ENCODE measurements around the gene ERF. TPM values are rescaled to one million over a fixed set of nuclear protein-coding genes. Genes with fewer than 3 reads are reported as not detected.

ERF gene
- total RNA-seq, 2 donors from 2014 or later = 33.9 to 121 TPM

GRCh38 chr19:42232435-42232834, 22.5 kb downstream of the ERF start:
- Histone ChIP-seq H3K27ac (no peak overlapping the region), H3K9me3 (no peaks in the 10 kb centered on the region), H3K4me3 (no peak overlapping the region), H3K27me3 (replicated peaks; ENCODE audit: insufficient read depth) (no peaks in the 10 kb centered on the region), H3K36me3 (peaks cover 0 to 9% of the 10 kb centered on the region in 2 donors), H3K4me1 (replicated peaks) (no peaks in the 10 kb centered on the region)
- no peak for TF ChIP-seq CTCF (IDR thresholded peaks at IDR 0.05)
- no peak for TF ChIP-seq POLR2A (IDR thresholded peaks at IDR 0.05)
- intact Hi-C loops (cut with DNase I) = no loop called here
- WGBS = 95% methylated on average over 10 of the region's 10 CpGs
- DNase-seq (ENCODE audit: low spot score) = no peak

GRCh38 chr19:42230571-42230970, 24.4 kb downstream of the ERF start:
- peaks cover 10 to 16% of the 10 kb centered on the region in 2 donors for H3K36me3 ChIP-seq

GRCh38 chr19:42229855-42230351, 25.0 kb downstream of the ERF start:
- Histone ChIP-seq H3K9me3 (no peaks in the 10 kb centered on the region), H3K4me1 (replicated peaks) (no peaks in the 10 kb centered on the region), H3K36me3 (peaks cover 16 to 17% of the 10 kb centered on the region in 2 donors), H3K27me3 (replicated peaks; ENCODE audit: insufficient read depth) (no peaks in the 10 kb centered on the region), H3K4me3 (no peak overlapping the region), H3K27ac (no peak overlapping the region)
- DNase-seq (ENCODE audit: low spot score) = no peak
- WGBS = 35% methylated on average over 8 of the region's 8 CpGs
- intact Hi-C loops (cut with DNase I) = no loop called here
- no peak for TF ChIP-seq POLR2A (IDR thresholded peaks at IDR 0.05)
- TF ChIP-seq POLR2AphosphoS5 (IDR thresholded peaks at IDR 0.05) = no peak
- no peak for TF ChIP-seq CTCF (IDR thresholded peaks at IDR 0.05)

More at GRCh38 chr19:42230571-42230970, 24.4 kb downstream of the ERF start:
- no peak overlapping the region for H3K4me3 ChIP-seq
- 79% methylated on average over 4 of the region's 4 CpGs for WGBS
- H3K9me3 ChIP-seq = no peaks in the 10 kb centered on the region
- no peaks in the 10 kb centered on the region for H3K27me3 ChIP-seq (replicated peaks; ENCODE audit: insufficient read depth)
- H3K27ac ChIP-seq = no peak overlapping the region
- TF ChIP-seq CTCF (IDR thresholded peaks at IDR 0.05) (no peak), POLR2A (IDR thresholded peaks at IDR 0.05) (no peak), POLR2AphosphoS5 (IDR thresholded peaks at IDR 0.05) (no peak)
- intact Hi-C loops (cut with DNase I) = no loop called here
- no peaks in the 10 kb centered on the region for H3K4me1 ChIP-seq (replicated peaks)
- no peak for DNase-seq (ENCODE audit: low spot score)

GRCh38 chr19:42229301-42229854, 25.6 kb downstream of the ERF start:
- Histone ChIP-seq H3K4me3 (no peak overlapping the region), H3K9me3 (no peaks in the 10 kb centered on the region), H3K36me3 (peaks cover 16 to 22% of the 10 kb centered on the region in 2 donors), H3K27me3 (replicated peaks; ENCODE audit: insufficient read depth) (no peaks in the 10 kb centered on the region), H3K27ac (no peak overlapping the region), H3K4me1 (replicated peaks) (no peaks in the 10 kb centered on the region)
- 69% methylated on average over 4 of the region's 4 CpGs for WGBS
- DNase-seq (ENCODE audit: low spot score) = no peak
- intact Hi-C loops (cut with DNase I) = no loop called here
- TF ChIP-seq POLR2AphosphoS5 (IDR thresholded peaks at IDR 0.05) = no peak
- no peak for TF ChIP-seq POLR2A (IDR thresholded peaks at IDR 0.05)
- no peak for TF ChIP-seq CTCF (IDR thresholded peaks at IDR 0.05)

GRCh38 chr19:42228641-42229040, 26.3 kb downstream of the ERF start:
- intact Hi-C loops (cut with DNase I) = no loop called here
- Histone ChIP-seq H3K27ac (no peak overlapping the region), H3K36me3 (peaks cover 12 to 25% of the 10 kb centered on the region in 2 donors), H3K9me3 (no peaks in the 10 kb centered on the region), H3K4me3 (no peak overlapping the region), H3K27me3 (replicated peaks; ENCODE audit: insufficient read depth) (no peaks in the 10 kb centered on the region), H3K4me1 (replicated peaks) (no peaks in the 10 kb centered on the region)
- TF ChIP-seq CTCF (IDR thresholded peaks at IDR 0.05) (no peak), POLR2A (IDR thresholded peaks at IDR 0.05) (no peak), POLR2AphosphoS5 (IDR thresholded peaks at IDR 0.05) (no peak)
- no peak for DNase-seq (ENCODE audit: low spot score)
- WGBS = 66% methylated on average over 4 of the region's 4 CpGs
